ENCODE data around the gene WDR74.

Gene WDR74

GRCh38 chr11:62788991-62789390 lies 50.4 kb downstream of the WDR74 start:
- peaks cover 34% of the 10 kb centered on the region for H3K36me3 ChIP-seq (ENCODE audit: control insufficient read depth, insufficient read depth, low read length)
- no peaks in the 10 kb centered on the region for H3K27me3 ChIP-seq (ENCODE audit: control insufficient read depth, insufficient read depth, low read length)
- H3K4me3 ChIP-seq (ENCODE audit: low read depth, low read length) = no peak overlapping the region
- H3K4me1 ChIP-seq (ENCODE audit: control insufficient read depth, insufficient read depth, low read length) = peaks cover 6% of the 10 kb centered on the region
- no peaks in the 10 kb centered on the region for H3K9me3 ChIP-seq (ENCODE audit: control insufficient read depth, insufficient read depth, low read length)
- H3K27ac ChIP-seq (ENCODE audit: low read depth, low read length) = no peak overlapping the region
- H3K9ac ChIP-seq (ENCODE audit: low read depth, low read length) = no peak overlapping the region

- peaks cover 28% of the 10 kb centered on the region for H3K36me3 ChIP-seq (ENCODE audit: control insufficient read depth, insufficient read depth, low read length)
- peaks cover 3% of the 10 kb centered on the region for H3K4me1 ChIP-seq (ENCODE audit: control insufficient read depth, insufficient read depth, low read length)
- H3K9ac ChIP-seq (ENCODE audit: low read depth, low read length) = peak within 1 kb of the TSS; percentile 88
- H3K27me3 ChIP-seq (ENCODE audit: control insufficient read depth, insufficient read depth, low read length) = no peaks in the 10 kb centered on the region
- H3K27ac ChIP-seq (ENCODE audit: low read depth, low read length) = peak within 1 kb of the TSS; percentile 95
- peak within 1 kb of the TSS; percentile 90 for H3K4me3 ChIP-seq (ENCODE audit: low read depth, low read length)
- no peaks in the 10 kb centered on the region for H3K9me3 ChIP-seq (ENCODE audit: control insufficient read depth, insufficient read depth, low read length)
Measured at GRCh38 chr11:62787005-62787759, 52.2 kb downstream of the WDR74 start, which contains the start of gene TMEM179B. TMEM179B (plus strand) TSS chr11:62787402; CDS start chr11:62787432, 30 bp downstream.

- Histone ChIP-seq H3K36me3 (ENCODE audit: control insufficient read depth, insufficient read depth, low read length) (peaks cover 33% of the 10 kb centered on the region), H3K9ac (ENCODE audit: low read depth, low read length) (peak overlapping the region; percentile 60), H3K4me3 (ENCODE audit: low read depth, low read length) (peak overlapping the region; percentile 90), H3K4me1 (ENCODE audit: control insufficient read depth, insufficient read depth, low read length) (no peaks in the 10 kb centered on the region; the same call in 1 of the 2 replicates), H3K27ac (ENCODE audit: low read depth, low read length) (peak overlapping the region; percentile 95), H3K9me3 (ENCODE audit: control insufficient read depth, insufficient read depth, low read length) (no peaks in the 10 kb centered on the region), H3K27me3 (ENCODE audit: control insufficient read depth, insufficient read depth, low read length) (no peaks in the 10 kb centered on the region)
Measured at GRCh38 chr11:62786318-62787004, 52.9 kb downstream of the WDR74 start.
